HEK293T (cell line): Measurements from ENCODE around the gene PRSS23.

ENCODE experiments used
- CTCF ChIA-PET: fragments of 350-600 bp; formaldehyde crosslinking; extraction: SDS; loops from one replicate; lab custom pipeline; 2021; ENCODE audit warnings: antibody characterized with exemption, inconsistent platforms; lab: Yijun Ruan, JAX
- POLR2A ChIA-PET: fragments of 350-600 bp; formaldehyde crosslinking; extraction: SDS; loops from one replicate; lab custom pipeline; 2020; ENCODE audit warnings: antibody characterized with exemption, inconsistent platforms; lab: Yijun Ruan, JAX
- DNase-seq: peaks from one replicate; pipeline ENCODE4 v3.0.0; 2012; ENCODE audit warnings: mixed read lengths; ENCODE audit errors: extremely low spot score
- ARNT ChIP-seq: fragments of 450-650 bp; IDR thresholded peaks from 2 replicates; pipeline ENCODE4 v1.6.1; 2017; ENCODE audit warnings: mild to moderate bottlenecking
- BHLHE40 ChIP-seq: fragments of 450-650 bp; IDR thresholded peaks from 2 replicates; pipeline ENCODE4 v1.6.1; 2016; ENCODE audit warnings: mild to moderate bottlenecking, moderate library complexity, borderline replicate concordance
- CTBP1 ChIP-seq: fragments of 450-650 bp; IDR thresholded peaks from 2 replicates; pipeline ENCODE4 v1.6.1; 2016; ENCODE audit warnings: borderline replicate concordance
- ELF4 ChIP-seq: fragments of 450-650 bp; IDR thresholded peaks from 2 replicates; pipeline ENCODE4 v1.6.1; 2017; ENCODE audit warnings: antibody characterized with exemption
- FOXA1 ChIP-seq: fragments of 450-650 bp; IDR thresholded peaks from 2 replicates; pipeline ENCODE4 v1.6.1; 2016; ENCODE audit warnings: mild to moderate bottlenecking
- FOXK2 ChIP-seq: fragments of 450-650 bp; IDR thresholded peaks from 2 replicates; pipeline ENCODE4 v1.6.1; 2016; ENCODE audit warnings: mild to moderate bottlenecking
- FOXM1 ChIP-seq: fragments of 450-650 bp; IDR thresholded peaks from 2 replicates; pipeline ENCODE4 v1.6.1; 2017; ENCODE audit warnings: mild to moderate bottlenecking, borderline replicate concordance
- HDGF ChIP-seq: fragments of 450-650 bp; IDR thresholded peaks from 2 replicates; pipeline ENCODE4 v1.6.1; 2017; ENCODE audit warnings: antibody characterized with exemption, borderline replicate concordance
- L3MBTL2 ChIP-seq: fragments of 450-650 bp; conservative IDR thresholded peaks from 2 replicates; pipeline ENCODE4 v1.6.1; 2016; ENCODE audit warnings: mild to moderate bottlenecking
- LEF1 ChIP-seq: fragments of 450-650 bp; IDR thresholded peaks from 2 replicates; pipeline ENCODE4 v1.6.1; 2017; ENCODE audit warnings: mild to moderate bottlenecking, borderline replicate concordance
- NFRKB ChIP-seq: fragments of 450-650 bp; IDR thresholded peaks from 2 replicates; pipeline ENCODE4 v1.6.1; 2016; ENCODE audit warnings: mild to moderate bottlenecking, moderate library complexity
- SP1 ChIP-seq: fragments of 450-650 bp; IDR thresholded peaks from 2 replicates; pipeline ENCODE4 v1.6.1; 2017
- SUZ12 ChIP-seq: fragments of 450-650 bp; IDR thresholded peaks from 2 replicates; pipeline ENCODE4 v1.6.1; 2016; ENCODE audit warnings: mild to moderate bottlenecking
- TARDBP ChIP-seq: fragments of 450-650 bp; IDR thresholded peaks from 2 replicates; pipeline ENCODE4 v1.6.1; 2016
- ZNF384 ChIP-seq: fragments of 450-650 bp; IDR thresholded peaks from 2 replicates; pipeline ENCODE4 v1.6.1; 2016
- TF ChIP-seq, protein P1 (sequence below): fragments of 450-650 bp; IDR thresholded peaks from 2 replicates; pipeline ENCODE4 v1.6.1; 2016

PRSS23 gene

DNA sequence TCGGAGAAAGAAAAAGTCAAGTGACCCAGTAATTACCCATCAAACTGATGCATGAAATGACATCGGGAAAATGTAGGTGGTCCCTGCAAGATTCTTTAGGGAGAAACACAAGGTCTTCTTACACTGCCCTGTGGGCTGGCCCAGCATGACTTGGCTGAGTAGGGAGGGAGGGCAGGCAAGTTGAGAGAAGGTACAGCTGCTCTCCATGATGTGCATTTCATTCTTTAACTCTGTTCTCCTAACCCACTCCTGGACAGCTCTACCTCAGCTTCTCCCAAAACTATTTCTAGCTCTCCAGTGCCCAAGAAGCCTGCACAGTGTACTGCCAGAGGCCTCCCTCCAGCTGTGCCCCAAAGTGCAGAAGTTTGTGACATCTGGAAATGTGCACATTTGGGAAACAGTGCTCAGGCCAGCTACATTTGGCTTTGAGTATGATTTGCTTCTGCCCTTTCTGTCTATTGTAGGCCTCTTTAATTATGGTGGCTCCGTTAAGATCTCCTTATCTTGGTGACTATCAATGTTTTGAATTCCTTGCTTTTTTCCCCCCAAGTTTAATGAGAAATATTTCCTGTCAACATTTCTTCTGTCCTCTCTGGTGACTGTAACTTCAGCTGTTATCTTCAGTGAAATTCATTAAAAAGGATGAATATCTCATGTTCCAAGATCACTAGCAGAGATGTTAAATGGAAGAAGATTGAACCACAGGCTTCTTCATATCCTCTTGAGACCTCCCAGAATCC lies 26.7 kb upstream of the PRSS23 start:
- no peak for DNase-seq
- TF ChIP-seq FOXA1 (no peak), SUZ12 (no peak), L3MBTL2 (no peak), ZNF384 (no peak), ARNT (no peak), BHLHE40 (no peak), FOXK2 (no peak), CTBP1 (no peak), ELF4 (no peak)
- TF ChIP-seq, protein P1, sequence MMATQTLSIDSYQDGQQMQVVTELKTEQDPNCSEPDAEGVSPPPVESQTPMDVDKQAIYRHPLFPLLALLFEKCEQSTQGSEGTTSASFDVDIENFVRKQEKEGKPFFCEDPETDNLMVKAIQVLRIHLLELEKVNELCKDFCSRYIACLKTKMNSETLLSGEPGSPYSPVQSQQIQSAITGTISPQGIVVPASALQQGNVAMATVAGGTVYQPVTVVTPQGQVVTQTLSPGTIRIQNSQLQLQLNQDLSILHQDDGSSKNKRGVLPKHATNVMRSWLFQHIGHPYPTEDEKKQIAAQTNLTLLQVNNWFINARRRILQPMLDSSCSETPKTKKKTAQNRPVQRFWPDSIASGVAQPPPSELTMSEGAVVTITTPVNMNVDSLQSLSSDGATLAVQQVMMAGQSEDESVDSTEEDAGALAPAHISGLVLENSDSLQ = no peak
- POLR2A ChIA-PET = no interaction called here
- CTCF ChIA-PET = interaction anchor here (0.9 kb wide), 1 partner anchor 166 kb away, joined by 4 read pairs; no protein-coding TSS in a partner anchor

- ChIA-PET POLR2A (interaction anchor here (1.0 kb wide), 1 partner anchor 34 kb away, joined by 3 read pairs; no protein-coding TSS in a partner anchor), CTCF (no interaction called here)
- DNase-seq = no peak
- TF ChIP-seq, protein P1 = no peak
- no peak for TF ChIP-seq FOXM1
- no peak for TF ChIP-seq CTBP1
- no peak for TF ChIP-seq BHLHE40
- TF ChIP-seq FOXA1 = no peak
- TF ChIP-seq ZNF384 = no peak
- no peak for TF ChIP-seq ARNT
- no peak for TF ChIP-seq FOXK2
- TF ChIP-seq SUZ12 = no peak
- TF ChIP-seq TARDBP = no peak
- no peak for TF ChIP-seq HDGF
- TF ChIP-seq SP1 = no peak
- no peak for TF ChIP-seq L3MBTL2
Measured at GRCh38 chr11:86774417-86774816, 25.9 kb upstream of the PRSS23 start.

DNA sequence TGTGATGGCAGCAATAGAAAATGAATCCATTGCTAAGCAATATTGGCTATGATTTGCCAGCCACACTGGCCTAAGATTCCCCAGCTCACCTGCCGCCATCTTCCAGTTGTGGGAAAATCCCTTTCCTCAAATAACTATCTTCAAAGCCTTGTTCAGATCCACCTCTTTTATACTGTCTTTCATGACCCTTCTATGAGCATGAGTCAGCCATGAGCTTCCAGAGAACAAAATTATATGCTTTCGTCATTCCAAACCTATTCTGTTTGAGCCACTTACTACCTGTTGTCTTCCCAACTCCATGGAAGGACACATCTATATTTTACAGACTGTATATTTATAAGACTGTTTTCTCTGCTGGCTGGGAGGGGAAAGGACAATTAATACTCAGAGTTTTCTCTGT lies 25.0 kb upstream of the PRSS23 start:
- CTCF ChIA-PET = no interaction called here

GRCh38 chr11:86781546-86781945 lies 18.8 kb upstream of the PRSS23 start:
- ChIA-PET CTCF (interaction anchor here (0.9 to 1.6 kb wide), 2 partner anchors 173 to 295 kb away, joined by 3 to 7 read pairs; no protein-coding TSS in a partner anchor), POLR2A (interaction anchor here (1.5 kb wide), 1 partner anchor 18 kb away, joined by 4 read pairs; the partner anchor contains the start of gene PRSS23)
- TF ChIP-seq HDGF (no peak), ZNF384 (no peak), CTBP1 (no peak), FOXK2 (no peak)
- DNase-seq = no peak

More for the DNA sequence above, 25.0 kb upstream of the PRSS23 start:
- TF ChIP-seq FOXM1 (no peak), HDGF (no peak), ARNT (no peak), CTBP1 (no peak), BHLHE40 (no peak), FOXK2 (no peak), SUZ12 (no peak), TARDBP (no peak)
- no peak for DNase-seq
- POLR2A ChIA-PET = interaction anchor here (0.7 to 1.3 kb wide), 3 partner anchors 16 to 51 kb away, joined by 3 read pairs; no protein-coding TSS in a partner anchor

- CTCF ChIA-PET = interaction anchor here (1.0 to 1.6 kb wide), 2 partner anchors 9 to 175 kb away, joined by 3 read pairs; no protein-coding TSS in a partner anchor
- POLR2A ChIA-PET = interaction anchor here (0.9 to 1.5 kb wide), 2 partner anchors 17 to 33 kb away, joined by 3 to 4 read pairs; partner anchors contain the start of gene PRSS23
- no peak for DNase-seq
- TF ChIP-seq FOXA1 = no peak
- TF ChIP-seq CTBP1 = no peak
- TF ChIP-seq SUZ12 = no peak
- TF ChIP-seq FOXK2 = no peak
- no peak for TF ChIP-seq ARNT
- no peak for TF ChIP-seq FOXM1
- no peak for TF ChIP-seq BHLHE40
- no peak for TF ChIP-seq ELF4
- no peak for TF ChIP-seq HDGF
- TF ChIP-seq L3MBTL2 = no peak
- TF ChIP-seq LEF1 = no peak
- no peak for TF ChIP-seq NFRKB
- TF ChIP-seq, protein P1 = no peak
- TF ChIP-seq TARDBP = no peak
- TF ChIP-seq ZNF384 = no peak
- TF ChIP-seq SP1 = no peak
Measured at GRCh38 chr11:86782742-86783141, 17.6 kb upstream of the PRSS23 start.

DNA sequence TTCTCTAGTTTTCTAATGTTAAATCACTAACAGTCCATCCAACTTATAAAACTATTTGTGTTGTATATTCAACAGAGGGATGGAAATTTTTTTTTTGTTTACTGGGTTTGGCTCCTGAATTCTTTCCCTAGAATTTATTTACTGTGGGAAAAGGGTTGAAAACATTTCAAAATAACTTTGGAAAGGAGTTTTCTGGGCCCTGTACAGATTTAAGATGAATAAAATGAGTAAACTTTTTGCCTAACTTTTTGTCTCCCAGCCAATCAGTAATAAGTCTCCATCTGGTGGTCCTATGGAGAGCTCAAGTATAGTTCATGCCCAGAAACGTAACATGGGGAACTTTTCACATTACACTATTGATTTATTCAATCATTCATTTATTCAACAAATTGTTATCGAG lies 16.7 kb upstream of the PRSS23 start:
- no peak for DNase-seq
- ChIA-PET POLR2A (interaction anchor here (4.2 kb wide), 1 partner anchor 16 kb away, joined by 21 read pairs; the partner anchor contains the start of gene PRSS23), CTCF (interaction anchor here (1.0 kb wide), 2 partner anchors 8 to 175 kb away, joined by 3 read pairs; no protein-coding TSS in a partner anchor)
- TF ChIP-seq BHLHE40 (no peak), CTBP1 (no peak), SP1 (no peak), FOXA1 (no peak), ZNF384 (no peak), ELF4 (no peak), FOXM1 (no peak), FOXK2 (no peak), NFRKB (no peak), SUZ12 (no peak), HDGF (no peak), LEF1 (no peak), L3MBTL2 (no peak), ARNT (no peak), TARDBP (no peak)
- TF ChIP-seq, protein P1 = no peak
